GM12878 (cell line): Measurements from ENCODE around the gene MYL12B. TPM values are rescaled to one million over a fixed set of nuclear protein-coding genes. Genes with fewer than 3 reads are reported as not detected.

ENCODE experiments used
- CHD4 ChIP-seq: fragments of 200-600 bp; sonication (generic); IDR thresholded peaks from 2 replicates; pipeline ENCODE4 v1.6.1; 2016; ENCODE audit warnings: mild to moderate bottlenecking
- EZH2 ChIP-seq: IDR thresholded peaks from 2 replicates; pipeline ENCODE4 v1.6.1; 2012; ENCODE audit warnings: low read depth, mild to moderate bottlenecking, control low read depth, inconsistent platforms, low read length, borderline replicate concordance; ENCODE audit not compliant: control insufficient read depth
- HDAC2 ChIP-seq: fragments of 200-600 bp; sonication (generic); IDR thresholded peaks from 2 replicates; pipeline ENCODE4 v1.6.1; 2017
- HSF1 ChIP-seq: fragments of 150-350 bp; IDR thresholded peaks from 2 replicates; pipeline ENCODE4 v1.6.1; 2014; ENCODE audit warnings: mild to moderate bottlenecking, low read depth, low read length
- IRF4 ChIP-seq: IDR thresholded peaks from 2 replicates; pipeline ENCODE4 v1.6.1; 2011; ENCODE audit warnings: low read depth, low read length
- NFYA ChIP-seq: IDR thresholded peaks from 2 replicates; pipeline ENCODE4 v1.6.1; 2011; ENCODE audit warnings: low read depth, mild to moderate bottlenecking, low read length, improper control_type of control experiment, borderline replicate concordance
- POLR2AphosphoS5 ChIP-seq: IDR thresholded peaks from 2 replicates; pipeline ENCODE4 v1.6.1; 2011; ENCODE audit warnings: mild to moderate bottlenecking, low read length, inconsistent platforms
- RAD21 ChIP-seq: IDR thresholded peaks from 2 replicates; pipeline ENCODE4 v1.6.1; 2011; ENCODE audit warnings: mild to moderate bottlenecking, low read depth, low read length, moderate library complexity; ENCODE audit not compliant: insufficient read depth
- RCOR1 ChIP-seq: conservative IDR thresholded peaks from 2 replicates; pipeline ENCODE4 v1.6.1; 2012; ENCODE audit warnings: low read depth, low read length, improper control_type of control experiment
- RUNX3 ChIP-seq: IDR thresholded peaks from 2 replicates; pipeline ENCODE4 v1.6.1; 2012; ENCODE audit warnings: low read length, inconsistent platforms
- SIN3A ChIP-seq: IDR thresholded peaks from 2 replicates; pipeline ENCODE4 v1.6.1; 2012; ENCODE audit warnings: low read depth, low read length, improper control_type of control experiment
- SKIL ChIP-seq: fragments of 450-650 bp; IDR thresholded peaks from 2 replicates; pipeline ENCODE4 v1.6.1; 2017; ENCODE audit warnings: mild to moderate bottlenecking, low read depth, inconsistent platforms; ENCODE audit not compliant: poor library complexity, severe bottlenecking
- SMAD5 ChIP-seq: IDR thresholded peaks from 2 replicates; pipeline ENCODE4 v1.6.1; 2016; ENCODE audit warnings: antibody characterized with exemption, low read depth
- SRF ChIP-seq, 2 experiments: IDR thresholded peaks; 2 replicates each; pipeline ENCODE4 v1.6.1; 2011; ENCODE audit warnings: low read depth in 2 of 2, low read length in 2 of 2, mild to moderate bottlenecking in 1 of 2, moderate library complexity in 1 of 2
- YBX1 ChIP-seq: fragments of 450-650 bp; IDR thresholded peaks from 2 replicates; pipeline ENCODE4 v1.6.1; 2016; ENCODE audit warnings: antibody characterized with exemption
- polyA plus RNA-seq, 11 experiments: library from polyadenylated mRNA; depleted of rRNA in 4 of 11; unstranded in 6 of 11; stranded (reverse) in 5 of 11; fragments of >200 nt; fragmentation: Nextera tagmentation in 4 of 11; fragmentation: Illumina TruSeq in 1 of 11; extraction: Ambion mirVana in 4 of 11; extraction: Trizol in 1 of 11; gene quantifications; 1 replicate in 1 of 11; 2 replicates in 10 of 11; pipeline versions ENCODE4 v1.2.1 to v1.2.3, GENCODE V29; 2011 to 2016; ENCODE audit warnings: inconsistent platforms in 2 of 11, missing spikeins in 2 of 11, low read depth in 1 of 11
- total RNA-seq, 4 experiments: library from RNA; depleted of rRNA in 3 of 4; stranded (reverse); fragments of >200 nt in 3 of 4; fragmentation: Illumina TruSeq in 1 of 4; extraction: Trizol in 1 of 4; gene quantifications; 2 replicates each; pipeline versions ENCODE4 v1.2.1 to v1.2.3, GENCODE V29; 2013 to 2021
- TF ChIP-seq, protein P1 (sequence below): fragments of 450-650 bp; IDR thresholded peaks from 2 replicates; pipeline ENCODE4 v1.6.1; 2017; ENCODE audit warnings: low read depth, mild to moderate bottlenecking, moderate library complexity
- TF ChIP-seq, protein P2 (sequence below): fragments of 450-650 bp; IDR thresholded peaks from 2 replicates; pipeline ENCODE4 v1.6.1; 2016; ENCODE audit warnings: mild to moderate bottlenecking
- TF ChIP-seq, protein P3 (sequence below): IDR thresholded peaks from 2 replicates; pipeline ENCODE4 v1.6.1; 2012; ENCODE audit warnings: low read depth, low read length, improper control_type of control experiment

The MYL12B gene
- total and polyA plus RNA-seq, 10 of the 15 experiments (the other 5 are each of a cell fraction or from before 2014, with no cell fraction given), result 179 to 739 (median 400) TPM

- TF ChIP-seq, protein P1, sequence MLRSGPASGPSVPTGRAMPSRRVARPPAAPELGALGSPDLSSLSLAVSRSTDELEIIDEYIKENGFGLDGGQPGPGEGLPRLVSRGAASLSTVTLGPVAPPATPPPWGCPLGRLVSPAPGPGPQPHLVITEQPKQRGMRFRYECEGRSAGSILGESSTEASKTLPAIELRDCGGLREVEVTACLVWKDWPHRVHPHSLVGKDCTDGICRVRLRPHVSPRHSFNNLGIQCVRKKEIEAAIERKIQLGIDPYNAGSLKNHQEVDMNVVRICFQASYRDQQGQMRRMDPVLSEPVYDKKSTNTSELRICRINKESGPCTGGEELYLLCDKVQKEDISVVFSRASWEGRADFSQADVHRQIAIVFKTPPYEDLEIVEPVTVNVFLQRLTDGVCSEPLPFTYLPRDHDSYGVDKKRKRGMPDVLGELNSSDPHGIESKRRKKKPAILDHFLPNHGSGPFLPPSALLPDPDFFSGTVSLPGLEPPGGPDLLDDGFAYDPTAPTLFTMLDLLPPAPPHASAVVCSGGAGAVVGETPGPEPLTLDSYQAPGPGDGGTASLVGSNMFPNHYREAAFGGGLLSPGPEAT, result no peak
- TF ChIP-seq IRF4, result 0 out of 2 replicates have a peak, but pooled peaks have one; percentile 32
- no peak for TF ChIP-seq RAD21
- no peak for TF ChIP-seq HSF1
- TF ChIP-seq SKIL, result no peak
- TF ChIP-seq YBX1, result no peak
- TF ChIP-seq POLR2AphosphoS5, result peak; percentile 85
- no peak for TF ChIP-seq CHD4
- TF ChIP-seq SMAD5, result peak; percentile 65
- TF ChIP-seq, protein P2, sequence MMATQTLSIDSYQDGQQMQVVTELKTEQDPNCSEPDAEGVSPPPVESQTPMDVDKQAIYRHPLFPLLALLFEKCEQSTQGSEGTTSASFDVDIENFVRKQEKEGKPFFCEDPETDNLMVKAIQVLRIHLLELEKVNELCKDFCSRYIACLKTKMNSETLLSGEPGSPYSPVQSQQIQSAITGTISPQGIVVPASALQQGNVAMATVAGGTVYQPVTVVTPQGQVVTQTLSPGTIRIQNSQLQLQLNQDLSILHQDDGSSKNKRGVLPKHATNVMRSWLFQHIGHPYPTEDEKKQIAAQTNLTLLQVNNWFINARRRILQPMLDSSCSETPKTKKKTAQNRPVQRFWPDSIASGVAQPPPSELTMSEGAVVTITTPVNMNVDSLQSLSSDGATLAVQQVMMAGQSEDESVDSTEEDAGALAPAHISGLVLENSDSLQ, result 0 out of 2 replicates have a peak, but pooled peaks have one; percentile 11
- no peak for TF ChIP-seq HDAC2
- TF ChIP-seq RCOR1, result no peak
- TF ChIP-seq, protein P3, sequence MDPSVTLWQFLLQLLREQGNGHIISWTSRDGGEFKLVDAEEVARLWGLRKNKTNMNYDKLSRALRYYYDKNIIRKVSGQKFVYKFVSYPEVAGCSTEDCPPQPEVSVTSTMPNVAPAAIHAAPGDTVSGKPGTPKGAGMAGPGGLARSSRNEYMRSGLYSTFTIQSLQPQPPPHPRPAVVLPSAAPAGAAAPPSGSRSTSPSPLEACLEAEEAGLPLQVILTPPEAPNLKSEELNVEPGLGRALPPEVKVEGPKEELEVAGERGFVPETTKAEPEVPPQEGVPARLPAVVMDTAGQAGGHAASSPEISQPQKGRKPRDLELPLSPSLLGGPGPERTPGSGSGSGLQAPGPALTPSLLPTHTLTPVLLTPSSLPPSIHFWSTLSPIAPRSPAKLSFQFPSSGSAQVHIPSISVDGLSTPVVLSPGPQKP, result no peak
- TF ChIP-seq NFYA, result no peak
- no peak for TF ChIP-seq SRF (IDR thresholded peaks at IDR 0.05; ENCODE audit: low read depth in 2 of 2, low read length in 2 of 2)
- TF ChIP-seq SIN3A, result no peak
- no peak for TF ChIP-seq EZH2
- TF ChIP-seq RUNX3, result peak; percentile 21; the same call in 1 of the 2 replicates
Measured at GRCh38 chr18:3250237-3251107, 11.5 kb upstream of the MYL12B start (continued).
